ENCODE data around the gene DHX30. TPM values are rescaled to one million over a fixed set of nuclear protein-coding genes. Genes with fewer than 3 reads are reported as not detected.

The DHX30 gene
- total and polyA plus RNA-seq, 9 of the 15 experiments (the other 6 are each of a cell fraction or from before 2014, with no cell fraction given) = 12.3 to 158 (median 79.0) TPM

DNA sequence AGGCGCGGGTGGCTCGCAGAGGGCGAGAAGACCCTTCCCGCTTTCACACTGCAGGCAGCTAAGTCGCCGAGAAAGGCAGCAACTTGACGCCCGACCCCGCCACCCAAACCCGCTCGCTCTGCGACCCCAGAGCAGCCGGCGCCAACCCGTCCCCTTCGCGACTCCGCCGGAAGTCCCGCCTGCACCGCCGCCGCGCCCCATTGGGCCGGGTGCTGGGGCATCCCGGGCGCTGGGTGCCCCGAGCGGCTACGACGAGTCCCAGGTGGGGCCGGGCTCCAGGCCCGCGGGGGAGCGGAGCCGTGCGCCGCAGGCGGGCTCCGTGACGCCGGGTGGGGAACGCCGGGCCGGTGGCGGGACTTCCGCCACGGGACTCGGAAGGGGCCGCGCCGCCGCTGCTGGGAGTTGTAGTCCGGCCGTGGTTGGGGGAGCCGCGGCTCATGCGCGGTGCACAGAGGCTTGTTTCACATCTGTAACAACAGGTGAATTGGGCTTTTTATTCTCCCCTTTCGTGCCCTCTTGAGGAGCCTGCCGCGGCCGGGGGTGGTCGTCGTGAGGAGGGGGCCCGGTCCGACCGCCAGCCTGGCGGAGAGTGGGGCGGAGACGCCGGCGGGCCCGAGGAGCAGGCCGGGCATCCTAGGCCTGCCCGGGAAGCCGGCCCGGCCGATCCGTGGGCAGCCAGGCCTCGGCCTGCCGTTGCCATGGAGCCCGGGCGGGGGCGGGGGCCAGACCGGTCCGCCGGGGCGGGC is at the start of gene DHX30 (continued):
- TF ChIP-seq, protein P1, sequence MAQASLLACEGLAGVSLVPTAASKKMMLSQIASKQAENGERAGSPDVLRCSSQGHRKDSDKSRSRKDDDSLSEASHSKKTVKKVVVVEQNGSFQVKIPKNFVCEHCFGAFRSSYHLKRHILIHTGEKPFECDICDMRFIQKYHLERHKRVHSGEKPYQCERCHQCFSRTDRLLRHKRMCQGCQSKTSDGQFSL (CRISPR knock-in tag; IDR thresholded peaks at IDR 0.05) = peak; percentile 94
- TF ChIP-seq, protein P1 (tag; IDR thresholded peaks at IDR 0.05) = peak in 1 of 2 experiments; percentile 76; a peak in 1 of 4 replicates
- TF ChIP-seq BMI1 (IDR thresholded peaks at IDR 0.05; ENCODE audit: low read length) = peak; percentile 66; the same call in 1 of the 2 replicates
- TF ChIP-seq ZNF77 (CRISPR knock-in tag; IDR thresholded peaks at IDR 0.05) = no peak
- no peak for TF ChIP-seq ZZZ3 (IDR thresholded peaks at IDR 0.05)
- TF ChIP-seq PHF20 (IDR thresholded peaks at IDR 0.05; ENCODE audit: partially characterized antibody) = peak; percentile 60
- TF ChIP-seq, protein P2, sequence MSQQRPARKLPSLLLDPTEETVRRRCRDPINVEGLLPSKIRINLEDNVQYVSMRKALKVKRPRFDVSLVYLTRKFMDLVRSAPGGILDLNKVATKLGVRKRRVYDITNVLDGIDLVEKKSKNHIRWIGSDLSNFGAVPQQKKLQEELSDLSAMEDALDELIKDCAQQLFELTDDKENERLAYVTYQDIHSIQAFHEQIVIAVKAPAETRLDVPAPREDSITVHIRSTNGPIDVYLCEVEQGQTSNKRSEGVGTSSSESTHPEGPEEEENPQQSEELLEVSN (IDR thresholded peaks at IDR 0.05; ENCODE audit: borderline replicate concordance in 1 of 2, extremely low read depth in 1 of 2, insufficient read depth in 1 of 2, insufficient read length in 1 of 2, low read depth in 1 of 2, low read length in 1 of 2, poor library complexity in 1 of 2, severe bottlenecking in 1 of 2) = peak; percentile 37 to 67
- TF ChIP-seq, protein P3, sequence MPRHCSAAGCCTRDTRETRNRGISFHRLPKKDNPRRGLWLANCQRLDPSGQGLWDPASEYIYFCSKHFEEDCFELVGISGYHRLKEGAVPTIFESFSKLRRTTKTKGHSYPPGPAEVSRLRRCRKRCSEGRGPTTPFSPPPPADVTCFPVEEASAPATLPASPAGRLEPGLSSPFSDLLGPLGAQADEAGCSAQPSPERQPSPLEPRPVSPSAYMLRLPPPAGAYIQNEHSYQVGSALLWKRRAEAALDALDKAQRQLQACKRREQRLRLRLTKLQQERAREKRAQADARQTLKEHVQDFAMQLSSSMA (CRISPR knock-in tag; IDR thresholded peaks at IDR 0.05) = no peak
- TF ChIP-seq HMG20B (CRISPR knock-in tag; IDR thresholded peaks at IDR 0.05) = no peak
- TF ChIP-seq SETDB1 (IDR thresholded peaks at IDR 0.05; ENCODE audit: low read length) = no peak
- 0 out of 2 replicates have a peak, but pooled peaks have one; percentile 27 for TF ChIP-seq CHD2 (IDR thresholded peaks at IDR 0.05; ENCODE audit: low read depth, low read length)
- TF ChIP-seq EZH2 (IDR thresholded peaks at IDR 0.05; ENCODE audit: borderline replicate concordance, low read depth, low read length) = no peak
- no peak for TF ChIP-seq ZNF239 (CRISPR knock-in tag; IDR thresholded peaks at IDR 0.05)
- TF ChIP-seq FUS (optimal IDR thresholded peaks at IDR 0.05; ENCODE audit: low read depth, low read length) = peak; percentile 89
- TF ChIP-seq ZNF75A (CRISPR knock-in tag; IDR thresholded peaks at IDR 0.05) = no peak
- TF ChIP-seq MEF2A (IDR thresholded peaks at IDR 0.05; ENCODE audit: control insufficient read depth, low read depth, low read length) = no peak
- TF ChIP-seq, protein P4, sequence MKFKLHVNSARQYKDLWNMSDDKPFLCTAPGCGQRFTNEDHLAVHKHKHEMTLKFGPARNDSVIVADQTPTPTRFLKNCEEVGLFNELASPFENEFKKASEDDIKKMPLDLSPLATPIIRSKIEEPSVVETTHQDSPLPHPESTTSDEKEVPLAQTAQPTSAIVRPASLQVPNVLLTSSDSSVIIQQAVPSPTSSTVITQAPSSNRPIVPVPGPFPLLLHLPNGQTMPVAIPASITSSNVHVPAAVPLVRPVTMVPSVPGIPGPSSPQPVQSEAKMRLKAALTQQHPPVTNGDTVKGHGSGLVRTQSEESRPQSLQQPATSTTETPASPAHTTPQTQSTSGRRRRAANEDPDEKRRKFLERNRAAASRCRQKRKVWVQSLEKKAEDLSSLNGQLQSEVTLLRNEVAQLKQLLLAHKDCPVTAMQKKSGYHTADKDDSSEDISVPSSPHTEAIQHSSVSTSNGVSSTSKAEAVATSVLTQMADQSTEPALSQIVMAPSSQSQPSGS (CRISPR knock-in tag; IDR thresholded peaks at IDR 0.05) = no peak
- TF ChIP-seq ZFPM2 (CRISPR knock-in tag; IDR thresholded peaks at IDR 0.05) = no peak
- TF ChIP-seq FOXM1 (IDR thresholded peaks at IDR 0.05; ENCODE audit: low read depth) = no peak
- TF ChIP-seq FOXM1 (CRISPR knock-in tag; IDR thresholded peaks at IDR 0.05; ENCODE audit: low read depth) = 0 out of 2 replicates have a peak, but pooled peaks have one; percentile 77
- no peak for TF ChIP-seq ZNF316 (IDR thresholded peaks at IDR 0.05)
- TF ChIP-seq YY1 (IDR thresholded peaks at IDR 0.05; ENCODE audit: borderline replicate concordance in 1 of 3, control insufficient read depth in 1 of 3, extremely low read depth in 1 of 3, insufficient read depth in 3 of 3, insufficient read length in 1 of 3, insufficient replicate concordance in 2 of 3, low read depth in 1 of 3, low read length in 2 of 3) = peak in 2 of 3 experiments; percentile 55 to 70
- no peak for TF ChIP-seq ZNF384 (IDR thresholded peaks at IDR 0.05; ENCODE audit: low read depth, low read length)
